ENCODE results near the gene SCYL1. TPM values are rescaled to one million over a fixed set of nuclear protein-coding genes. Genes with fewer than 3 reads are reported as not detected.

Gene SCYL1
- total RNA-seq, 1 experiment from 2014 or later: 54.7 TPM

DNA sequence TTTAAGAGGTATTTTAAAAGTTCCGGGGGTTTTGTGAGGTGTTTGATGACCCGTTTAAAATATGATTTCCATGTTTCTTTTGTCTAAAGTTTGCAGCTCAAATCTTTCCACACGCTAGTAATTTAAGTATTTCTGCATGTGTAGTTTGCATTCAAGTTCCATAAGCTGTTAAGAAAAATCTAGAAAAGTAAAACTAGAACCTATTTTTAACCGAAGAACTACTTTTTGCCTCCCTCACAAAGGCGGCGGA is 26.2 kb upstream of the SCYL1 start:
- Histone ChIP-seq H3K4me2 (ENCODE audit: insufficient read depth, insufficient read length, low read length) (peak overlapping the region; percentile 88), H2BK5ac (ENCODE audit: insufficient read length, low read length) (peak overlapping the region; percentile 99), H3K4me1 (ENCODE audit: insufficient read depth, low read length) (no peaks in the 10 kb centered on the region; the same call in 1 of the 2 replicates), H4K20me1 (ENCODE audit: control insufficient read depth, insufficient read depth, insufficient read length) (no peaks in the 10 kb centered on the region), H4K5ac (ENCODE audit: insufficient read length, low read depth, low read length) (peak overlapping the region; percentile 95), H3K14ac (ENCODE audit: insufficient read depth, low read length) (peak overlapping the region; percentile 99; the same call in 1 of the 2 replicates), H2BK15ac (ENCODE audit: low read depth, low read length) (no peak overlapping the region), H3K27me3 (ENCODE audit: insufficient read depth, low read length) (no peaks in the 10 kb centered on the region), H3K79me2 (ENCODE audit: insufficient read depth, low read length) (peaks cover 35% of the 10 kb centered on the region), H3K4ac (ENCODE audit: low read depth, low read length) (peak overlapping the region; percentile 75), H2AK5ac (ENCODE audit: insufficient read length, low read length) (peak overlapping the region; percentile 96), H2AFZ (ENCODE audit: low read length) (no peak overlapping the region), H3K23ac (ENCODE audit: insufficient read length, low read depth, low read length) (peak overlapping the region; percentile 25), H3K9ac (ENCODE audit: extremely low read depth, insufficient read length, low read length) (peak overlapping the region; percentile 100), H2BK12ac (ENCODE audit: insufficient read length, low read depth, low read length) (peak overlapping the region; percentile 24), H3T11ph (ENCODE audit: low read length) (peak overlapping the region; percentile 76), H3K56ac (ENCODE audit: insufficient read length, low read depth, low read length) (peak overlapping the region; percentile 75), H4K91ac (ENCODE audit: insufficient read length, low read depth, low read length) (peak overlapping the region; percentile 96), H2BK20ac (ENCODE audit: low read depth, low read length, poor library complexity, severe bottlenecking) (no peak overlapping the region), H4K8ac (replicated peaks; ENCODE audit: insufficient read length, low read depth, low read length) (no peak overlapping the region), H3K27ac (ENCODE audit: insufficient read length, low read depth, low read length) (peak overlapping the region; percentile 100), H3K23me2 (ENCODE audit: insufficient read length, low read depth, low read length, poor library complexity, severe bottlenecking) (peaks cover 27% of the 10 kb centered on the region), H2BK120ac (ENCODE audit: low read depth, low read length, poor library complexity, severe bottlenecking) (peak overlapping the region; percentile 11), H3K18ac (ENCODE audit: insufficient read length, low read depth, low read length) (peak overlapping the region; percentile 96), H3K9me3 (ENCODE audit: control insufficient read depth, low read depth, low read length) (no peaks in the 10 kb centered on the region), H3K79me1 (ENCODE audit: insufficient read depth, low read depth, low read length, poor library complexity, severe bottlenecking) (no peaks in the 10 kb centered on the region)
- Mint-ChIP-seq H3K36me3 (ENCODE audit: insufficient read depth in 1 of 3, low read depth in 3 of 3) (peaks cover 0 to 3% (median 2%) of the 10 kb centered on the region in 3 experiments; a peak in 5 of 7 replicates), H3K4me3 (no peak overlapping the region), H3K27ac (no peak overlapping the region), H3K4me1 (peaks cover 25 to 42% of the 10 kb centered on the region in 2 experiments), H3K27me3 (ENCODE audit: low read depth) (no peaks in the 10 kb centered on the region), H3K9me3 (peaks cover 2% of the 10 kb centered on the region in 2 experiments; a peak in 3 of 5 replicates)
- WGBS (ENCODE audit: extremely low coverage, insufficient read length, low lambda C conversion rate): no CpG with 5 or more reads among the region's 6 CpGs
- TF ChIP-seq, protein P1, sequence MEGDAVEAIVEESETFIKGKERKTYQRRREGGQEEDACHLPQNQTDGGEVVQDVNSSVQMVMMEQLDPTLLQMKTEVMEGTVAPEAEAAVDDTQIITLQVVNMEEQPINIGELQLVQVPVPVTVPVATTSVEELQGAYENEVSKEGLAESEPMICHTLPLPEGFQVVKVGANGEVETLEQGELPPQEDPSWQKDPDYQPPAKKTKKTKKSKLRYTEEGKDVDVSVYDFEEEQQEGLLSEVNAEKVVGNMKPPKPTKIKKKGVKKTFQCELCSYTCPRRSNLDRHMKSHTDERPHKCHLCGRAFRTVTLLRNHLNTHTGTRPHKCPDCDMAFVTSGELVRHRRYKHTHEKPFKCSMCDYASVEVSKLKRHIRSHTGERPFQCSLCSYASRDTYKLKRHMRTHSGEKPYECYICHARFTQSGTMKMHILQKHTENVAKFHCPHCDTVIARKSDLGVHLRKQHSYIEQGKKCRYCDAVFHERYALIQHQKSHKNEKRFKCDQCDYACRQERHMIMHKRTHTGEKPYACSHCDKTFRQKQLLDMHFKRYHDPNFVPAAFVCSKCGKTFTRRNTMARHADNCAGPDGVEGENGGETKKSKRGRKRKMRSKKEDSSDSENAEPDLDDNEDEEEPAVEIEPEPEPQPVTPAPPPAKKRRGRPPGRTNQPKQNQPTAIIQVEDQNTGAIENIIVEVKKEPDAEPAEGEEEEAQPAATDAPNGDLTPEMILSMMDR (conservative IDR thresholded peaks at IDR 0.05): no peak
- no peak for DNase-seq
